ENCODE data around the gene WASHC2C.

GRCh38 chr10:45819552-45819951, 92.5 kb downstream of the WASHC2C start:
- TF ChIP-seq SIN3A (conservative IDR thresholded peaks at IDR 0.05 in 1 of 2, IDR thresholded peaks at IDR 0.05 in 1 of 2; ENCODE audit: low read depth in 1 of 2, low read length in 2 of 2) (no peak), GABPA (IDR thresholded peaks at IDR 0.05; ENCODE audit: borderline replicate concordance, insufficient read depth, low read length) (no peak), POLR2A (IDR thresholded peaks at IDR 0.05; ENCODE audit: control extremely low read depth in 1 of 2, low read depth in 2 of 2, low read length in 2 of 2) (no peak), JUND (IDR thresholded peaks at IDR 0.05; ENCODE audit: low read length) (no peak), CTCF (IDR thresholded peaks at IDR 0.05; ENCODE audit: control extremely low read depth in 1 of 3, insufficient read depth in 1 of 3, low read depth in 1 of 3, low read length in 3 of 3) (no peak), POLR2AphosphoS5 (IDR thresholded peaks at IDR 0.05; ENCODE audit: low read depth, low read length) (no peak), TCF12 (IDR thresholded peaks at IDR 0.05; ENCODE audit: low read depth, low read length) (no peak), CHD2 (IDR thresholded peaks at IDR 0.05; ENCODE audit: low read length) (no peak)
